ENCODE data around the gene HCAR2. TPM values are rescaled to one million over a fixed set of nuclear protein-coding genes. Genes with fewer than 3 reads are reported as not detected.

The HCAR2 gene
- total and polyA plus RNA-seq, 2 experiments from 2014 or later = 2.1 to 3.7 TPM

GRCh38 chr12:122687086-122687485 is 16.1 kb downstream of the HCAR2 start:
- no peaks in the 10 kb centered on the region for H3K36me3 ChIP-seq (replicated peaks; ENCODE audit: insufficient read depth, low read depth)
- TF ChIP-seq, protein P1, sequence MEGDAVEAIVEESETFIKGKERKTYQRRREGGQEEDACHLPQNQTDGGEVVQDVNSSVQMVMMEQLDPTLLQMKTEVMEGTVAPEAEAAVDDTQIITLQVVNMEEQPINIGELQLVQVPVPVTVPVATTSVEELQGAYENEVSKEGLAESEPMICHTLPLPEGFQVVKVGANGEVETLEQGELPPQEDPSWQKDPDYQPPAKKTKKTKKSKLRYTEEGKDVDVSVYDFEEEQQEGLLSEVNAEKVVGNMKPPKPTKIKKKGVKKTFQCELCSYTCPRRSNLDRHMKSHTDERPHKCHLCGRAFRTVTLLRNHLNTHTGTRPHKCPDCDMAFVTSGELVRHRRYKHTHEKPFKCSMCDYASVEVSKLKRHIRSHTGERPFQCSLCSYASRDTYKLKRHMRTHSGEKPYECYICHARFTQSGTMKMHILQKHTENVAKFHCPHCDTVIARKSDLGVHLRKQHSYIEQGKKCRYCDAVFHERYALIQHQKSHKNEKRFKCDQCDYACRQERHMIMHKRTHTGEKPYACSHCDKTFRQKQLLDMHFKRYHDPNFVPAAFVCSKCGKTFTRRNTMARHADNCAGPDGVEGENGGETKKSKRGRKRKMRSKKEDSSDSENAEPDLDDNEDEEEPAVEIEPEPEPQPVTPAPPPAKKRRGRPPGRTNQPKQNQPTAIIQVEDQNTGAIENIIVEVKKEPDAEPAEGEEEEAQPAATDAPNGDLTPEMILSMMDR (IDR thresholded peaks at IDR 0.05; ENCODE audit: poor library complexity) = no peak
- TF ChIP-seq EZH2 (IDR thresholded peaks at IDR 0.05; ENCODE audit: borderline replicate concordance) (no peak), EZH2phosphoT487 (IDR thresholded peaks at IDR 0.05; ENCODE audit: low read depth, severe bottlenecking, unreplicated experiment) (no peak)
- no peak overlapping the region for H3K4me3 ChIP-seq
- 71% methylated on average over 5 of the region's 5 CpGs for WGBS (ENCODE audit: low lambda C conversion rate, missing lambda C conversion rate)
- no peaks in the 10 kb centered on the region for H3K79me2 ChIP-seq
- H3K9me2 ChIP-seq (replicated peaks; ENCODE audit: insufficient read depth) = no peaks in the 10 kb centered on the region
- no peak overlapping the region for H3K4me2 ChIP-seq
- no peaks in the 10 kb centered on the region for H4K20me1 ChIP-seq (ENCODE audit: insufficient read depth, poor library complexity, severe bottlenecking)
- H3K4me1 ChIP-seq (ENCODE audit: insufficient read depth) = no peaks in the 10 kb centered on the region
- DNase-seq (ENCODE audit: low spot score) = peak; percentile 74
- no peaks in the 10 kb centered on the region for H3K27me3 ChIP-seq
- no peaks in the 10 kb centered on the region for H3K9me3 ChIP-seq (ENCODE audit: low read depth)
- H3K27ac ChIP-seq = peak overlapping the region; percentile 29
- no peak overlapping the region for H2AFZ ChIP-seq

DNA sequence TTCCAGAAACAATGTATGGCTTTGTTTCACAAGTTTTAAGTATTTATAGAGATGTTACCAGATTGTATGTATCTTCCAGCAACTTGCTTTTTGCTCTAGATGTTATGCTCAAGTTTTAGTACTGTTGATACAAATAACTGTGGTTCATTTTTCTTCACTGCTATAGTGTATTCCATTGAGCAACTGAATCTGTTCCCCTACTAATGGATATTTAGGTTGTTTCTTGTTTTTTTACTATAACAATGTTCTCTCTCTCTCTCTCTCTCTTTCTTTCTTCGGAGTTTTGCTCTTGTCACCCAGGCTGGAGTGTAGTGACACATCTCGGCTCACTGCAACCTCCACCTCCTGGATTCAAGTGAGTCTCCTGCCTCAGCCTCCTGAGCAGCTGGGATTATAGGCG is 16.6 kb downstream of the HCAR2 start:
- H3K9me3 ChIP-seq (ENCODE audit: low read depth) = no peaks in the 10 kb centered on the region
- H3K4me2 ChIP-seq = no peak overlapping the region
- no peak for DNase-seq (ENCODE audit: low spot score)
- no peaks in the 10 kb centered on the region for H3K4me1 ChIP-seq (ENCODE audit: insufficient read depth)
- no peaks in the 10 kb centered on the region for H3K79me2 ChIP-seq
- no peak overlapping the region for H3K4me3 ChIP-seq
- H3K27me3 ChIP-seq = no peaks in the 10 kb centered on the region
- H4K20me1 ChIP-seq (ENCODE audit: insufficient read depth, poor library complexity, severe bottlenecking) = no peaks in the 10 kb centered on the region
- H3K36me3 ChIP-seq (replicated peaks; ENCODE audit: insufficient read depth, low read depth) = no peaks in the 10 kb centered on the region
- peak overlapping the region; percentile 29 for H3K27ac ChIP-seq
- no peaks in the 10 kb centered on the region for H3K9me2 ChIP-seq (replicated peaks; ENCODE audit: insufficient read depth)
- TF ChIP-seq EZH2 (IDR thresholded peaks at IDR 0.05; ENCODE audit: borderline replicate concordance) = no peak
- TF ChIP-seq EZH2phosphoT487 (IDR thresholded peaks at IDR 0.05; ENCODE audit: low read depth, severe bottlenecking, unreplicated experiment) = no peak
- TF ChIP-seq, protein P1 (IDR thresholded peaks at IDR 0.05; ENCODE audit: poor library complexity) = no peak
- WGBS (ENCODE audit: low lambda C conversion rate, missing lambda C conversion rate) = 100% methylated on average over 3 of the region's 3 CpGs
- H2AFZ ChIP-seq = no peak overlapping the region

- H3K79me2 ChIP-seq = no peaks in the 10 kb centered on the region
- H3K27me3 ChIP-seq = no peaks in the 10 kb centered on the region
- H3K9me2 ChIP-seq (replicated peaks; ENCODE audit: insufficient read depth) = no peaks in the 10 kb centered on the region
- WGBS (ENCODE audit: low lambda C conversion rate, missing lambda C conversion rate) = 78% methylated on average over 5 of the region's 5 CpGs
- H3K27ac ChIP-seq = no peak overlapping the region
- H4K20me1 ChIP-seq (ENCODE audit: insufficient read depth, poor library complexity, severe bottlenecking) = no peaks in the 10 kb centered on the region
- TF ChIP-seq, protein P1 (IDR thresholded peaks at IDR 0.05; ENCODE audit: poor library complexity) = no peak
- no peak for TF ChIP-seq EZH2 (IDR thresholded peaks at IDR 0.05; ENCODE audit: borderline replicate concordance)
- TF ChIP-seq EZH2phosphoT487 (IDR thresholded peaks at IDR 0.05; ENCODE audit: low read depth, severe bottlenecking, unreplicated experiment) = no peak
- H3K4me3 ChIP-seq = no peak overlapping the region
- H3K36me3 ChIP-seq (replicated peaks; ENCODE audit: insufficient read depth, low read depth) = no peaks in the 10 kb centered on the region
- H3K9me3 ChIP-seq (ENCODE audit: low read depth) = no peaks in the 10 kb centered on the region
- no peak overlapping the region for H2AFZ ChIP-seq
- H3K4me1 ChIP-seq (ENCODE audit: insufficient read depth) = peaks cover 7% of the 10 kb centered on the region
- no peak for DNase-seq (ENCODE audit: low spot score)
- no peak overlapping the region for H3K4me2 ChIP-seq
Observed at GRCh38 chr12:122684297-122684813, 18.8 kb downstream of the HCAR2 start.
